ENCODE results near the gene EIF2B5.

Gene EIF2B5

GRCh38 chr3:184171562-184171961, 36.4 kb downstream of the EIF2B5 start:
- Histone ChIP-seq H3K36me3 (replicated peaks) (peaks cover 49% of the 10 kb centered on the region), H3K27ac (peak overlapping the region; percentile 91), H3K4me3 (ENCODE audit: low read depth, low read length) (no peak overlapping the region), H3K27me3 (replicated peaks) (no peaks in the 10 kb centered on the region)
- DNase-seq: peak; percentile 79
- in situ Hi-C loops (cut with HindIII; ENCODE audit: low pct_ligation_motif_present, low sequenced_read_pairs): no loop called here
- TF ChIP-seq CTCF (IDR thresholded peaks at IDR 0.05; ENCODE audit: low read depth, low read length, missing control alignments): no peak

GRCh38 chr3:184172681-184173373, 37.7 kb downstream of the EIF2B5 start:
- Histone ChIP-seq H3K27me3 (replicated peaks) (no peaks in the 10 kb centered on the region), H3K4me3 (ENCODE audit: low read depth, low read length) (no peak overlapping the region), H3K36me3 (replicated peaks) (peaks cover 46% of the 10 kb centered on the region), H3K27ac (peak overlapping the region; percentile 91)
- in situ Hi-C loops (cut with HindIII; ENCODE audit: low pct_ligation_motif_present, low sequenced_read_pairs): no loop called here
- peak; percentile 92 for DNase-seq
- no peak for TF ChIP-seq CTCF (IDR thresholded peaks at IDR 0.05; ENCODE audit: low read depth, low read length, missing control alignments)

- Histone ChIP-seq H3K36me3 (replicated peaks) (peaks cover 47% of the 10 kb centered on the region), H3K4me3 (ENCODE audit: low read depth, low read length) (no peak overlapping the region), H3K27ac (peak overlapping the region; percentile 91), H3K27me3 (replicated peaks) (no peaks in the 10 kb centered on the region)
- in situ Hi-C loops (cut with HindIII; ENCODE audit: low pct_ligation_motif_present, low sequenced_read_pairs): no loop called here
- TF ChIP-seq CTCF (IDR thresholded peaks at IDR 0.05; ENCODE audit: low read depth, low read length, missing control alignments): no peak
- DNase-seq: no peak
Measured at GRCh38 chr3:184173374-184173722, 38.2 kb downstream of the EIF2B5 start.

DNA sequence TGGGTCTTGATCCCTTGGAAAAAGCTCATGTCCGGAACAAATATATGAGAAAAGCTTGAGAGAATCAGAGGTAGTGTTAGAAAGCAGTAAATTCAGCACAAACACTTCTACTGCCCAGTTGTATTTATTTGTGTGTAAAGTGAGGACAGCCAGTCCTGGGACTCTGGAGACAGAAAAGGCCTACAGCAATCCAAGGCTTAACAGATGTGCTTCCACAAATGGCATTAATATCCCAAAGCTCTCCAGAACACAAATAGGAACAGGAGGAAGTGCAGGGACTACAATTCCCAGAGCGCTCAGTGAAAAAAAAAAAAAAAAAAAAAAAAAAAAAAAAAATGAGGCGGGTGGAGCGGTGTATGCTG, 39.1 kb downstream of the EIF2B5 start:
- in situ Hi-C loops (cut with HindIII; ENCODE audit: low pct_ligation_motif_present, low sequenced_read_pairs): no loop called here
- TF ChIP-seq CTCF (IDR thresholded peaks at IDR 0.05; ENCODE audit: low read depth, low read length, missing control alignments): no peak
- Histone ChIP-seq H3K36me3 (replicated peaks) (peaks cover 50% of the 10 kb centered on the region), H3K27me3 (replicated peaks) (no peaks in the 10 kb centered on the region), H3K27ac (peak overlapping the region; percentile 91), H3K4me3 (ENCODE audit: low read depth, low read length) (no peak overlapping the region)
- no peak for DNase-seq

- peaks cover 52% of the 10 kb centered on the region for H3K36me3 ChIP-seq (replicated peaks)
- in situ Hi-C loops (cut with HindIII; ENCODE audit: low pct_ligation_motif_present, low sequenced_read_pairs): no loop called here
- peak within 1 kb of the TSS; percentile 99 for H3K4me3 ChIP-seq (ENCODE audit: low read depth, low read length)
- H3K27ac ChIP-seq: peak within 1 kb of the TSS; percentile 96
- TF ChIP-seq CTCF (IDR thresholded peaks at IDR 0.05; ENCODE audit: low read depth, low read length, missing control alignments): peak; percentile 10
- peak; percentile 99 for DNase-seq
- no peaks in the 10 kb centered on the region for H3K27me3 ChIP-seq (replicated peaks)
Measured at GRCh38 chr3:184174646-184175492, 39.7 kb downstream of the EIF2B5 start, which contains the start of gene AP2M1. AP2M1 (plus strand) TSS chr3:184174855; CDS start chr3:184176994, 2,139 bp downstream.
